Measurements from ENCODE around the gene GYPC. TPM values are rescaled to one million over a fixed set of nuclear protein-coding genes. Genes with fewer than 3 reads are reported as not detected.

The GYPC gene
- total RNA-seq, 2 experiments from 2014 or later = 148 to 157 TPM

DNA sequence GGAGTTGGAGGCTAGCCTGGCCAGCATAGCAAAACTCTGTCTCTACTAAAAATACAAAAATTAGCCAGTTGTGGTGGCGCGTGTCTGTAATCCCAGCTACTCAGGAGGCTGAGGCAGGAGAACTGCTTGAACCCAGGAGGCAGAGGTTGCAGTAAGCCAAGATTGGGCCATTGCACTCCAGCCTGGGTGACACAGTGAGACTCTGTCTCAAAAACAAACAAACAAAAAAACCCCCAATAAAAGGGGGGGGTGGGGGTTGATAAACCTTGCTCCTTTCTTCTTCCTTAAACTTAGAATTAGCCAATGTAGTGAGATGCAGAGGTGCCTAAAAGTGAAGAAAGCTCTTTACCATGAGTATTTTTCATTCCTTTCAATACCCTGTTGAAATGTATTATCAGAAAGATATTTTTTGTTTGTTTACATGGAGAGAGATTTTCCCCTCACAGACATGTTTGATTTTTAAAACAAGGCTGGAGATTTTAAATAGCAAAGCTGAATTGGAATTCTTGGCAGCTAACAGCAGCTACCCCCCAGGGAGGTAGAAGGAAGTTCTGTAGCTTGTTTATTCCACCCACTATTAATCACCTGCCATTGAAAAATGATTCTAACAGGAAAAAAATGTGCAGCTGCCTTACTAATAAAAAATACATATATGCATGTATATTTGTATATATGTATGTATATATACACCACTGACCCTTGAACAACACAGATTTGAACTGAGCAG is 48.6 kb downstream of the GYPC start:
- H3K36me3 Mint-ChIP-seq (ENCODE audit: low read depth) = peaks cover 22% of the 10 kb centered on the region
- intact Hi-C loops (cut with DNase I, micrococcal nuclease) = no loop called here
- TF ChIP-seq, protein P1, sequence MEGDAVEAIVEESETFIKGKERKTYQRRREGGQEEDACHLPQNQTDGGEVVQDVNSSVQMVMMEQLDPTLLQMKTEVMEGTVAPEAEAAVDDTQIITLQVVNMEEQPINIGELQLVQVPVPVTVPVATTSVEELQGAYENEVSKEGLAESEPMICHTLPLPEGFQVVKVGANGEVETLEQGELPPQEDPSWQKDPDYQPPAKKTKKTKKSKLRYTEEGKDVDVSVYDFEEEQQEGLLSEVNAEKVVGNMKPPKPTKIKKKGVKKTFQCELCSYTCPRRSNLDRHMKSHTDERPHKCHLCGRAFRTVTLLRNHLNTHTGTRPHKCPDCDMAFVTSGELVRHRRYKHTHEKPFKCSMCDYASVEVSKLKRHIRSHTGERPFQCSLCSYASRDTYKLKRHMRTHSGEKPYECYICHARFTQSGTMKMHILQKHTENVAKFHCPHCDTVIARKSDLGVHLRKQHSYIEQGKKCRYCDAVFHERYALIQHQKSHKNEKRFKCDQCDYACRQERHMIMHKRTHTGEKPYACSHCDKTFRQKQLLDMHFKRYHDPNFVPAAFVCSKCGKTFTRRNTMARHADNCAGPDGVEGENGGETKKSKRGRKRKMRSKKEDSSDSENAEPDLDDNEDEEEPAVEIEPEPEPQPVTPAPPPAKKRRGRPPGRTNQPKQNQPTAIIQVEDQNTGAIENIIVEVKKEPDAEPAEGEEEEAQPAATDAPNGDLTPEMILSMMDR (IDR thresholded peaks at IDR 0.05) = no peak
- no peaks in the 10 kb centered on the region for H3K9me3 Mint-ChIP-seq
- Histone ChIP-seq H3K27me3 (ENCODE audit: control insufficient read depth in 1 of 2, insufficient read depth in 2 of 2, low read length in 2 of 2) (no peaks in the 10 kb centered on the region), H3K27ac (ENCODE audit: low read depth in 1 of 2, low read length in 2 of 2) (no peak overlapping the region), H3K4me1 (ENCODE audit: insufficient read depth, low read length) (no peaks in the 10 kb centered on the region), H3K4me3 (ENCODE audit: low read length) (no peak overlapping the region), H3K36me3 (ENCODE audit: insufficient read depth, low read length) (no peaks in the 10 kb centered on the region), H3K9me3 (ENCODE audit: control insufficient read depth in 1 of 2, insufficient read depth in 1 of 2, low read length in 2 of 2) (no peaks in the 10 kb centered on the region)
- peaks cover 6% of the 10 kb centered on the region for H3K4me1 Mint-ChIP-seq (ENCODE audit: low read depth)
- ChIA-PET CTCF (no interaction called here), POLR2A (no interaction called here)
- H3K27me3 Mint-ChIP-seq = no peaks in the 10 kb centered on the region
- DNase-seq = no peak
- ATAC-seq (ENCODE audit: poor library complexity) = no peak
- H3K4me3 Mint-ChIP-seq = no peak overlapping the region
- H3K27ac Mint-ChIP-seq = no peak overlapping the region

DNA sequence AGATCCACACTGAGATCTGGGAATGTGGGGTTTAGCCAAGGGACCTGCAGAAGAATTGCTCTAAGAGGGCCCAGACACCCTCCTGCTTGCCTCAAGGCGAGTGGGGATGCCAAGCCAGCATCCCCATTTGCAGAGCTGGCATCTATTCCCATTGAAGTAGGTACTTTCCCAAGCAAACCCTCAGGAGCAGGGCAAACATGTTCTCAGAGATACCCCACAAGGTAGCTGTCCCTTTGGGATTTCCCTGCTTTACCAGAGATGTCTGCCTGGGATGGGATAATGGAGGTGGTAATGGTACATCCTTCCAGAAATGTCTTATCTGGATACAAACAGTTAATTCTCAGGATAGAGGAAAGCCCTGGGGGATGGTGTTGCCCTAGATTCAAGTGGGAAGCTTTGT is 51.2 kb downstream of the GYPC start:
- no peak for ATAC-seq (ENCODE audit: poor library complexity)
- Histone ChIP-seq H3K4me1 (ENCODE audit: insufficient read depth, low read length) (no peaks in the 10 kb centered on the region), H3K9me3 (ENCODE audit: control insufficient read depth in 1 of 2, insufficient read depth in 1 of 2, low read length in 2 of 2) (no peaks in the 10 kb centered on the region), H3K4me3 (ENCODE audit: low read length) (no peak overlapping the region), H3K27ac (ENCODE audit: low read depth in 1 of 2, low read length in 2 of 2) (no peak overlapping the region), H3K27me3 (ENCODE audit: control insufficient read depth in 1 of 2, insufficient read depth in 2 of 2, low read length in 2 of 2) (no peaks in the 10 kb centered on the region), H3K36me3 (ENCODE audit: insufficient read depth, low read length) (no peaks in the 10 kb centered on the region)
- peaks cover 4% of the 10 kb centered on the region for H3K4me1 Mint-ChIP-seq (ENCODE audit: low read depth)
- H3K27me3 Mint-ChIP-seq = no peaks in the 10 kb centered on the region
- H3K27ac Mint-ChIP-seq = no peak overlapping the region
- TF ChIP-seq, protein P1 (IDR thresholded peaks at IDR 0.05) = no peak
- peaks cover 4% of the 10 kb centered on the region for H3K36me3 Mint-ChIP-seq (ENCODE audit: low read depth)
- intact Hi-C loops (cut with DNase I, micrococcal nuclease) = no loop called here
- DNase-seq = no peak
- ChIA-PET POLR2A (interaction anchor here (0.7 kb wide), 1 partner anchor 20 kb away, joined by 3 read pairs; no protein-coding TSS in a partner anchor), CTCF (no interaction called here)
- H3K9me3 Mint-ChIP-seq = no peaks in the 10 kb centered on the region
- H3K4me3 Mint-ChIP-seq = no peak overlapping the region

DNA sequence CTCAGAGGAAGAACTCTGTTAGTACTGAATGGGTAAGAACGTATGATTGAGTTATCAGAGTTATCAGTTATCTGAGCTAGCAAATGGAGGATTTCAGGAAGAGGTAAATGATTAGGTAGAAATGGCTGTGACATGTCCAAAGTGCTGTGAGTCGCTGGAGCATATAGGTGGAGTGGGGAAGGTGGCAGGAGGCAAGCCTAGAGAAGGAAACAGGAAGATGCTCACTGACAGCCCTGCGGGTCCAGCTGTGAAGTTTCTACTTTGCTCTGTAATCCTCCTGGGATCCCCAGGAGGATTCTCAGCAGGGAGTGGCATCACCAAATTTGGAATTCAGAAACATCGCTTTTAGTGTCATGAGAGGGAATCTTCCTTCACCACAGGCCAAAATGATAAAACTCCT is 52.0 kb downstream of the GYPC start:
- Histone ChIP-seq H3K9me3 (ENCODE audit: control insufficient read depth in 1 of 2, insufficient read depth in 1 of 2, low read length in 2 of 2) (no peaks in the 10 kb centered on the region), H3K27me3 (ENCODE audit: control insufficient read depth in 1 of 2, insufficient read depth in 2 of 2, low read length in 2 of 2) (no peaks in the 10 kb centered on the region), H3K36me3 (ENCODE audit: insufficient read depth, low read length) (no peaks in the 10 kb centered on the region), H3K4me1 (ENCODE audit: insufficient read depth, low read length) (no peaks in the 10 kb centered on the region), H3K27ac (ENCODE audit: low read depth in 1 of 2, low read length in 2 of 2) (no peak overlapping the region), H3K4me3 (ENCODE audit: low read length) (no peak overlapping the region)
- Mint-ChIP-seq H3K36me3 (ENCODE audit: low read depth) (no peaks in the 10 kb centered on the region), H3K4me1 (ENCODE audit: low read depth) (no peaks in the 10 kb centered on the region), H3K27ac (no peak overlapping the region), H3K9me3 (no peaks in the 10 kb centered on the region), H3K4me3 (no peak overlapping the region), H3K27me3 (no peaks in the 10 kb centered on the region)
- ChIA-PET CTCF (no interaction called here), POLR2A (no interaction called here)
- no peak for DNase-seq
- intact Hi-C loops (cut with DNase I, micrococcal nuclease) = no loop called here
- no peak for ATAC-seq (ENCODE audit: poor library complexity)
- TF ChIP-seq, protein P1 (IDR thresholded peaks at IDR 0.05) = no peak

Data from CD4-positive, alpha-beta T cell (primary cell).